Measurements from ENCODE around the gene METTL4.

METTL4 gene

GRCh38 chr18:2571200-2572170 is at the start of gene METTL4, which contains the start of gene NDC80:
TSS of gene METTL4 (minus strand) at chr18:2571505. CDS start at chr18:2567216, 4,289 bp downstream.
TSS of gene NDC80 (plus strand) at chr18:2571557. CDS start at chr18:2572986, 1,429 bp downstream.
- FAIRE-seq = peak; percentile 92

DNA sequence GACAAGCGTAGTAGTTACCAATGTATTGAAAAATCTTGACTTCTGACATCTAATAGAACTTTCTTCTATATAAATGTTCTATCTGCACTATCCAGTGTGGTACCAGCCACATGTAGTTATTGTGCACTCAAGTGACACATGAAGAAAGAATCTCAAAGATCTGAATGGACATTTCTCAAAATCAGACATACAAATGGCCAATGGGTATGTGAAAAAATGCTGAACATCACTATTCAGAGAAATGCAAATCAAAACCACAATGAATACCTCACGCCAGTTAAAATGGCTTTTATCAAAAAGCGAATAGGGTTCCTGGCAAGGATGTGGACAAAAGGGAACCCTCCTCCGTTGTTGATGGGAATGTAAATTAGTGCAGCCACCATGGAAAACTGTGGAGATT is 46.7 kb upstream of the METTL4 start:
- FAIRE-seq = peak; percentile 23

DNA sequence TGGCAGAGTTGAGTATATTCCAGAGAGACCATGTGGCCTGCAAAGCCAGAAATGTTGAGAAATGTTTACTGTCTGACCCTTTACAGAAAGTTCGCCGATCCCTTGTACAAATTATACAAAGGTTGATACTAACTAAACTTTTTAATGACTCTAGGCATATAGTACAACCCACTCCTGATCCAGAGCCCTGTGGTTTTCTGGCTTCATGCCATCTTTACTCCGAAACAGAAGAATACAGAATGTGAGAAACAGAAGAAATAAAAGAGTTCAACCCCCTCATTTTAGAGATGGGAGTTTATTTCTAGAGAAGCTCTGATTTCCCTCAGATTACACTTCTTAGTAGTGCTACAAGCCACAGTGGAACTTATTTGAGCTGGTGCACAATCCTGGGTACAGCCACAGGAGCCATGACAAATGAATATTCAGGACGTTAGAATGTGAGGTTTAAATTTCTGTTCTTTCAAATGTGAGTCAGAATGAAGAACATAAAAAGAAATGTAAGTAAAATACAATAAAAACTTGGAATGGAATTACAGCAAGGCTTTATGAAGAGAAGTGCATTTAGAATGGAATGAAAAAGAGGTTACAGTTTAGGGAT is 46.2 kb upstream of the METTL4 start:
- FAIRE-seq = no peak

DNA sequence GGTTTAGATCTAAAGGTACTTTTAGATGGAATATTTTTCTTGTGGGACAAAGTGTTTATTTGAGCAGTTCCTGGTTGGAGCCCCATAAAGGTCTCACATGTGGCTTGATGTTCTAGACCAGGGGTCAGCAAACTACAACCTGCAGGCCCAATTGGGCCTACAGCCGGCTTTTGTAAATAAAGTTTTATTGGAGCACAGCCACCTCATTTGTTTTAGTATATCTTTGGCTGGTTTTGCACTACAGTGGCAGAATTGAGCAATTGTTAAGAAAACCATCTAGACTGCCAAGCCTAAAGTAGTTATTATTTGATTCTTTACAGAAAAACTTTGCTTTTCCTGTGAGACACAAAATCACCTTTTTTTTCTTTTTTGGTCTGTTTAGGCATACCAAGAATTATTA is 41.7 kb upstream of the METTL4 start:
- FAIRE-seq = no peak

- FAIRE-seq = no peak
These were observed 39.2 kb upstream of the METTL4 start for GRCh38 chr18:2610549-2610948.

- no peak for FAIRE-seq
These were observed 38.3 kb upstream of the METTL4 start for GRCh38 chr18:2609604-2610003.

DNA sequence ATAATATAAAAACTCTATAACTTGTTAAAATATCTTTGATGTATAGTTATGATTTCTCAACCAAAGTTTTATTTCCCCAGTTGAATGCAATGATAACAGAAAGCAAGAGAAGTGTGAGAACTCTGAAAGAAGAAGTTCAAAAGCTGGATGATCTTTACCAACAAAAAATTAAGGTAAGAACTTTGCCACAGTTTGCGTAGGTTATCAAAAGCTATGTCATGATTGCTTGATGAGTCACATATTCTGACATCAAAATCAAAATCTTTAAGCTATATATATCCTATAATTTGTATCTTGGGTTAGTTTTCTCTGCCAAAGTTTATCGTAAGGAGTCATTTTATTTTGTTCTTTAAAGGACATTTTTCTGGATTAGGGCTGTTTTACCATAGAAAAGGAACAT is 35.0 kb upstream of the METTL4 start:
- FAIRE-seq = no peak

DNA sequence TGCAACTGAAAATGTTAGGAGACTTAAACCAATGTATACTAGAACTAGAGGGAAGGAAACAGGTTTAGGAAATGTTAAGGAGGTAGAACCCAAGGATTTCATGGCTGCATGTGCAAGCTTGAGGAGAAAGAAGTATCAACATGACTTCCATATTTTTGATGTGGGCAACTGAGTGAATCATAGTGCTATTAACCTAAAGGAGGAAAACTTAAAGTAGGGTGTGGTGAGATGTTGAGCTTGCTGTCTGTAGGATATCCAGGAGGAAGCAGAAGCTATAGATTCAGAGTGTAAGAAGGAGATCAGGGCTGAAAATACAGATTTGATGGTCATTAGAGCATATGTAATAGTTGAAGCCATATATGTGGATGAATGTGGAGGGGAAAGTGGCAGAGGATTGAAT is 31.5 kb upstream of the METTL4 start:
- no peak for FAIRE-seq

GRCh38 chr18:2597639-2598038 is 26.3 kb upstream of the METTL4 start:
- FAIRE-seq = no peak

DNA sequence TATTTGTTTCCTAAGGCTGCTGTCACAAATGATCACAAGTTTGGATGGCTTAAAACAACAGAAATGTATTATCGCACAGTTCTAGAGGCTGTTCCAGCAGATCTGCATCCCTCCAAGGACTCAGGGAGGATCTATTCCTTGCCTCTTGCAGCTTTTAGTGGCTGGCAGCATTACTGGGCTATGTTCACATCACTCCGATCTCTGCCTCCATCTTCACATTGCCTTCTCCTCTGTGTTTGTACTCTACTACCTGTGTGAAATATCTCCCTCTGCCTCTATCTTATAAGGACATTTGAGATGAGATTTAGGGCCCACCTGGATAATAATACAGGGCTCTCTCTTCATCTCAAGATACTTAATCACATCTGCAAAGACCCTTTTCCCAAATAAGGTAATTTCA is 19.0 kb upstream of the METTL4 start:
- no peak for FAIRE-seq

- no peak for FAIRE-seq
These were observed 18.2 kb upstream of the METTL4 start for GRCh38 chr18:2589345-2590068.

DNA sequence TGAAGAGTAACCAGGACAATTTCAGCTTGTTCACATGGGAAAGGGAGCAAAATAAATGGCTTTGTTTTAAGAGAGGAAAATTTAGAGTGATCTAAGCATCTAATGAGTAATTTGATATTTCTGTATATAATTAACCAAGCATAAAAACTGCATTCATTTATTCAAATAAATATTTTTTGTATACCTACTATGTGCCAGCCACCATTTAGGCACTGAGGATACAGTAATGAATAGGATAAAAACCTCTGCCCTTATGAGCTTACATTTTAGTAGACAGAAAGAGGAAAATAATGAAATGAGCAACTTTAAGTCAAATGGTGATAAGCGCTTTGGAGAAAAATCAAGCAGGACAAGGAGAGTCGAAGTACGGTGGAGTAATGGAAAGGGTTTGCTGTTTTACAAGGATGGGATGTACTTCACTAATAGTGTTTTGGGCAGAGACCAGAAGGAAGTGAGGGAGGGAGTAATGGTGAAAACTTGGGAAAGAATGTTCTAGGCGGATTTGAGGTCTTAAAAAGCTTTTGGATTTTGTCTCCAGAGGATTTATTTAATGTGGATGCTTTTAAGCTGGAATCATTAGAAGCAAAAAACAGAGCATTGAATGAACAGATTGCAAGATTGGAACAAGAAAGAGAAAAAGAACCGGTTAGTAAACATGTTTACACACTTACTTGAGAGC is 17.5 kb upstream of the METTL4 start:
- FAIRE-seq = no peak

- FAIRE-seq = no peak
These were observed 16.5 kb upstream of the METTL4 start for GRCh38 chr18:2587788-2588187.

- no peak for FAIRE-seq
These were observed 2.1 kb upstream of the METTL4 start for GRCh38 chr18:2573408-2573807.

DNA sequence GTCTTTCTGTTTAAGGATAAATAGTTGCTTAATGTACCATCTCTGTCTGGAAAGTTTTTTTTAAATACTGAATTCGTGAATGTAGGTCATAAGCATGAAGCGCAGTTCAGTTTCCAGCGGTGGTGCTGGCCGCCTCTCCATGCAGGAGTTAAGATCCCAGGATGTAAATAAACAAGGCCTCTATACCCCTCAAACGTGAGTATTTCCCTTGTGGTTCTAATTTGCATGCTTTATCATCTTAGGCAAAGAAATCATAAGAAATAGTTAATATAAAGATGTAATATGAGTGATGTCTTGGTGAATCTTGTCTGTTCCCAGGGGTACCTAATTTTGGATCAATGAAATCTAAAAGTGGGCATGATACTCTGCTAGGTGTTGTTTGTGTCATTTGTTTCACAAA is 1.6 kb upstream of the METTL4 start:
- no peak for FAIRE-seq

GRCh38 chr18:2572171-2572569 is 865 bp upstream of the METTL4 start:
- FAIRE-seq = no peak

DNA sequence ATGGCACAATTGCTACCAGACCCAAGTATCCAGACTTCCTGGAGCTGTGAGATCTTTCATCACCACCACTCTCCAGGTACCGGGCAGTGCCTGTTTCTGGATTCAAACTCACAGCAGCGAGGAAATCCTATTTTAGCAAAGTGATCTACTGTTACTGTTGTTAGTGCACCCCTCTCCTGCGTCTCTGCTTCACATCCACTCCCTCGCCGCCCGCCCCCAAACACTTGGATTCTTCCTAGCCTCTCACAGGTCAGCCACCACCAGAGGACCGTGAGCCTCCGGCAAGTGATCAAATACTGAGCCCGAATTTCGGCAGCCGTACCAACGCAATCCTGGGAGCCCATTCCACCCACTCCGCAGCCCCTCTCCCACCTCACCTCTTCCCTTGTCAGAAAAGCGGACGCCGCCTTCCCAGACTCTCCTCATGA is 519 bp downstream of the METTL4 start:
- FAIRE-seq = no peak

DNA sequence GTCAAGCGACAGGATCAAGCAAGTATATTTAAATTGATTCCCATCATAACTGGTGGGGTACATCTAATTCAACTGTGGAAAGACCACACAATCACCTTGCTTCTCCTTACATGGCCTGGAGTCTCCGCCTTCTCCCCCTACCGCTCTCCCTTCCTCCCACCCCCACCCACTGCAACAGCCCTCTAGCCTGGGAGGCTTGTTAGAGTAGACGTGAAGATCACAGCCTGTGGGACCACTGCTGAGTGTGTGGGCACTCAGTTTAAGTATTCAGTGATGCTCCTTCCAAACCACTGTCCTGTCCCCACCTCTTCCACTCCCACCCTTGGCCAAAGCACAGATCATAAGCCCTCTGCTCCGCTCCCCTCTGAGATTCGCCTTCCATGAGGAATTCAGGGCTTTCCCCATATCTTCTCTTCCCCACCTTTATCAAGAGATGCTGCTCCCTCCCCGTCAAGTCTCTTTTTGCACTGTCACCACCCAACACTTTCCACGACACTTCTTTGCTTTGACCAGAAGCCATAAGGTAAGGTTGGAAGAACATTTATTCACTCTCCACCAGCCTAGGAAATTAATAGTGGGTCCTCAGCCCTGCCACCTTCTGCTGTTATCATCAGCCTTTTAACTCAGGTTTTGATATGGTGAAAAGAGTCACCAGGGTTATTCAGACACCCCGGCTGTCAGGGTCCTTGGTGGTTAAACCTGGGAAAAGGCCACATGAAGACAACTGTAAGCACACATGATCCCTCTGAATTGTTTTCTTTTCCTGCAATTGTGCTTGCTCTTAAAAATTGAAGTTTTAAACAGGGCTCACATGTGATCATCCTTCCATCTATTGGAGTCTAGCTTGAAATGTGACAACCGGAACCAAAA is 1.7 kb downstream of the METTL4 start:
- FAIRE-seq = no peak

GRCh38 chr18:2568605-2569004 is 2.7 kb downstream of the METTL4 start:
- no peak for FAIRE-seq

- FAIRE-seq = no peak
These were observed 3.2 kb downstream of the METTL4 start for GRCh38 chr18:2568129-2568528.

DNA sequence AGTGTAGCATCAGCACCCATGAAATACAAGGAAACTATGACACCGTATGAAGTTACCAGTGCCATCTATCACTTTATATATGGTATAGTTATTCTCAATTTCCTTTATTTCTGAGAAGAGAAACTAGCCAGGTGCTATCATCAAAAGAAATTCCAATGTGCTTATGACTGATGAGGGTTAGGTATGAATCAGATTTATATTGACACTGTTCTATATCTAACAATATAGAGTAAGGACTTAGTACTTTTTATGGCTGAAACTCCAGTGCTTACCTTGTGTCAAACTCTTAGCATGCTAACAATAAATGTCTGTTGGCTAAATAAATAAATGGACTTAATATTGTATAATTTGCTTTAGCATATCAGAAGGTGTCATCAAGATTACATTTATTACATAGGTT is 6.9 kb downstream of the METTL4 start:
- no peak for FAIRE-seq

DNA sequence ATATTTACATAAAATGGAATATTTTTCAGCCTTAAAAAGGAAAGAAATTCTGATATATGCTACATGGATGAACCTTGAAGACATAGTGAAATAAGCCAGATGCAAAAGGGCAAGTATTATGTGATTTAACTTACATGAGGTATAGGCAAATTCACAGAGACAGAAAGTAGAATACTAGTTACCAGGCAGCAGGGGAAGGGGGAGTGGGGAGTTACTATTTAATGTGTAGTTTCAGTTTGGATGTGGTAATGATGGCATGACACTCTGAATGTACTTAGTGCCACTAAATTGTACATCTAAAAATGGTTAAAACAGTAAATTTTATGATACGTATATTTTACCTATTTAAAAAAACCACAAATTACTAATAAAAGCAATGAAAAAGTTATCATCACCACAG is 12.1 kb downstream of the METTL4 start:
- FAIRE-seq = peak; percentile 3

Measured in G401.6 (cell line).